ENCODE data around the gene SOX8. TPM values are rescaled to one million over a fixed set of nuclear protein-coding genes. Genes with fewer than 3 reads are reported as not detected.

SOX8 gene
- total RNA-seq, 1 experiment from 2014 or later: 1.4 TPM

DNA sequence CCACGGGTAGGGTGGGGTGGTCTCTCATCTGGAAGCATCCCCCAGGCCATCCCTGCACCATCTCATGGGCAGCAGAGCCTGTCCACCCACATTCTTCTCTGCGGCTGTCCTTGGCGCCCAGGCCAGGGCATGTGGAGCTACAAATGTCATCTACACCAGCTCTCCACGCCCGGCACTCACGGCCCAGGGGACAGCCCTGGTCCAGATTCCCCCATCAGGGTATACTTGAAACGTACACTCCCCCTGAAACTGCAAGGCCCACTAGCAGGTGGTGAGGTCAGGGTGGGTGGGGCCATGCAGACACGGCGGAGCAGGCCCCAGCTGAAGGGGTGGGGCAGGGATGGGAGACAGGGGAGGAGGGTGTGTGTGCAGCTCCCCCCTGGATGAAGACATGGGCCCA lies 3.2 kb upstream of the SOX8 start:
- BruUV-seq (replicated peaks): no TSS peak
- Histone ChIP-seq H3K27me3 (replicated peaks; ENCODE audit: insufficient read depth, low read depth, low read length, poor library complexity) (peaks cover 17% of the 10 kb centered on the region), H3K9me3 (ENCODE audit: low read depth, low read length, poor library complexity, severe bottlenecking) (no peaks in the 10 kb centered on the region), H3K4me3 (ENCODE audit: low read depth, low read length, poor library complexity, severe bottlenecking) (no peak overlapping the region), H3K27ac (ENCODE audit: low read depth, low read length, poor library complexity, severe bottlenecking) (no peak overlapping the region), H3K4me1 (ENCODE audit: insufficient read depth, low read length, poor library complexity, severe bottlenecking) (peaks cover 4% of the 10 kb centered on the region), H3K36me3 (ENCODE audit: insufficient read depth, low read length, poor library complexity, severe bottlenecking) (no peaks in the 10 kb centered on the region)
- intact Hi-C loops (cut with micrococcal nuclease; ENCODE audit: unreplicated experiment): no loop called here
- TF ChIP-seq EZH2 (IDR thresholded peaks at IDR 0.05; ENCODE audit: borderline replicate concordance, low read depth, low read length, poor library complexity, severe bottlenecking): no peak
- TF ChIP-seq CTCF (conservative IDR thresholded peaks at IDR 0.05; ENCODE audit: low read depth, low read length): no peak
- ChIA-PET POLR2A (ENCODE audit: low non-redundant PET) (no interaction called here), CTCF (no interaction called here)
- no peak for DNase-seq (ENCODE audit: low spot score)

DNA sequence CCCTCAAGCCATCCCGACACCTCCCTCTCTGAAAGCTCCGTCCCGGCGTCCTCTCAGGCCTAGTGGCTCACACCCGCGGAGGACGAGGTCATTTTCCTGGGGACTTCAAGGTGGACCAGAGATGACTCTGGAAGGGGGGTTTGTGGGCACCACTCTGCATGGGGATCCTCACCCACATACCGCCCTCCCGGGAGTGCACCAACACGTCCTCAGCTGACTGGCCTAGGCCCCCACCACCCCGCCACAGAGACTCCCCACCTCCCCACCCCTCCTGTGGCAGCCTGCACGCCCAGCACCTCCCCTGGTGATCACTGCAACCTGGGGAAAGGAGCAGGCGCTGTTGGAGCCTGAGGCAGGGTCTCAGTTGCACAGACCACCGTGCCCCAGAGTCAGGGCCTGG lies 2.4 kb upstream of the SOX8 start:
- TF ChIP-seq EZH2 (IDR thresholded peaks at IDR 0.05; ENCODE audit: borderline replicate concordance, low read depth, low read length, poor library complexity, severe bottlenecking): no peak
- TF ChIP-seq CTCF (conservative IDR thresholded peaks at IDR 0.05; ENCODE audit: low read depth, low read length): no peak
- DNase-seq (ENCODE audit: low spot score): no peak
- ChIA-PET POLR2A (ENCODE audit: low non-redundant PET) (no interaction called here), CTCF (no interaction called here)
- Histone ChIP-seq H3K4me1 (ENCODE audit: insufficient read depth, low read length, poor library complexity, severe bottlenecking) (peaks cover 4% of the 10 kb centered on the region), H3K36me3 (ENCODE audit: insufficient read depth, low read length, poor library complexity, severe bottlenecking) (no peaks in the 10 kb centered on the region), H3K27me3 (replicated peaks; ENCODE audit: insufficient read depth, low read depth, low read length, poor library complexity) (peaks cover 20% of the 10 kb centered on the region), H3K9me3 (ENCODE audit: low read depth, low read length, poor library complexity, severe bottlenecking) (no peaks in the 10 kb centered on the region), H3K4me3 (ENCODE audit: low read depth, low read length, poor library complexity, severe bottlenecking) (no peak overlapping the region), H3K27ac (ENCODE audit: low read depth, low read length, poor library complexity, severe bottlenecking) (no peak overlapping the region)
- intact Hi-C loops (cut with micrococcal nuclease; ENCODE audit: unreplicated experiment): no loop called here
- BruUV-seq (replicated peaks): no TSS peak

DNA sequence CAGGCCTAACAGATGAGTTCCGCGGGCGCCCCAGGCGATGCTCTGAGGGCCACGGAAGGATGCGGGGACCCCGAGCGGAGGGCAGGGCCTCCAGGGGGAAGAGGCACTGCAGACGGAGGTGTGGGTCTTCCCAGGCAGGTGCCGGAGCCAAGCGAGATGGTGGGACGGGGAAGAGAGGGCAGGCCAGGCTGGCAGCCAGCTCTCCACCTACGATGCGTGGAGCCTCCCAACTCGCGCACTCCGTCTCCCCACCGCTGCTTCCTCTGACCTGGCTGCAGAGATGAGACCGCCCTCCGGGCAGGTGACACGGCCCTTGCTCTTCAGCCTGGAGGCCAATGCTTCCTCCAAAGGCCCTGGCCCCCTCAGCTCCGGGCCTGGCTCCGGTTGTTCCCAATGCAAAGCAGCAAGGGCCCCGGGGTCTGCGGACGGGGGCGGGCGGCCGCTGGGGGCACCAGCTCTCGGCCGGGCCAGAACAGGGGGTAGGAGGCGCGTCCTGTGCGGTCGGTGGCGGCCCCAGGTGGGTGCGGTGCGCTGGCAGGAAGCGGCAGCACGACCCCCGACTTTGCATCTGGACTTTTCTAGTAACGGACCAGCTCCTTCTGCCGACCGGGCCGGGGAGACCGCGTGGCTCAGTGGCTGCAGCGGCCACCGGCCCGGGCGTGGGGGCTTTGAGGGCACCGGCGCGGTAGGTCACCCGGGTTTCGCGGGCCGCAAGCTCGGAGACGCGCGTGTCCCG lies 1.5 kb upstream of the SOX8 start:
- Histone ChIP-seq H3K27ac (ENCODE audit: low read depth, low read length, poor library complexity, severe bottlenecking) (no peak overlapping the region), H3K27me3 (replicated peaks; ENCODE audit: insufficient read depth, low read depth, low read length, poor library complexity) (peaks cover 20% of the 10 kb centered on the region), H3K9me3 (ENCODE audit: low read depth, low read length, poor library complexity, severe bottlenecking) (no peaks in the 10 kb centered on the region), H3K4me1 (ENCODE audit: insufficient read depth, low read length, poor library complexity, severe bottlenecking) (peaks cover 4% of the 10 kb centered on the region), H3K4me3 (ENCODE audit: low read depth, low read length, poor library complexity, severe bottlenecking) (peak overlapping the region; percentile 57), H3K36me3 (ENCODE audit: insufficient read depth, low read length, poor library complexity, severe bottlenecking) (no peaks in the 10 kb centered on the region)
- BruUV-seq (replicated peaks): no TSS peak
- ChIA-PET CTCF (no interaction called here), POLR2A (ENCODE audit: low non-redundant PET) (interaction anchor here (0.6 to 0.9 kb wide), 2 partner anchors 17 to 751 kb away, joined by 3 to 4 read pairs; partner anchors contain the start of gene LUC7L)
- TF ChIP-seq CTCF (conservative IDR thresholded peaks at IDR 0.05; ENCODE audit: low read depth, low read length) (no peak), EZH2 (IDR thresholded peaks at IDR 0.05; ENCODE audit: borderline replicate concordance, low read depth, low read length, poor library complexity, severe bottlenecking) (no peak)
- DNase-seq (ENCODE audit: low spot score): no peak
- intact Hi-C loops (cut with micrococcal nuclease; ENCODE audit: unreplicated experiment): no loop called here
